Astrocyte (in vitro differentiated cells and primary cell): Measurements from ENCODE around the gene MPC1. TPM values are rescaled to one million over a fixed set of nuclear protein-coding genes. Genes with fewer than 3 reads are reported as not detected.

ENCODE experiments used
- DNase-seq: peaks from one replicate; pipeline ENCODE4 v3.0.0-alpha.2; 2010; ENCODE audit warnings: low read depth
- FAIRE-seq: peaks from 2 replicates; lab custom pipeline; 2011; peaks lifted over from hg19 to GRCh38; lab: Jason Lieb, UNC
- H2AFZ ChIP-seq: 2 replicates; pipeline ENCODE4 v1.6.0; 2012; ENCODE audit warnings: low read depth, low read length, inconsistent platforms
- H3K27ac ChIP-seq: 2 replicates; pipeline ENCODE4 v1.5.1; 2011; ENCODE audit warnings: low read depth, low read length, inconsistent platforms
- H3K27me3 ChIP-seq: 2 replicates; pipeline ENCODE4 v1.6.0; 2011; ENCODE audit warnings: low read length, inconsistent platforms; ENCODE audit not compliant: insufficient read depth
- H3K36me3 ChIP-seq: 2 replicates; pipeline ENCODE4 v1.5.1; 2011; ENCODE audit warnings: low read length, inconsistent platforms; ENCODE audit not compliant: insufficient read depth
- H3K4me1 ChIP-seq: 2 replicates; pipeline ENCODE4 v1.5.1; 2011; ENCODE audit warnings: low read length, inconsistent platforms; ENCODE audit not compliant: insufficient read depth
- H3K4me2 ChIP-seq: 2 replicates; pipeline ENCODE4 v1.6.0; 2012; ENCODE audit warnings: low read length, inconsistent platforms
- H3K4me3 ChIP-seq: 2 replicates; pipeline ENCODE4 v1.5.1; 2011; ENCODE audit warnings: low read depth, mild to moderate bottlenecking, low read length, inconsistent platforms; ENCODE audit not compliant: insufficient read depth
- H3K79me2 ChIP-seq: 2 replicates; pipeline ENCODE4 v1.6.0; 2012; ENCODE audit warnings: mild to moderate bottlenecking, low read length, inconsistent platforms; ENCODE audit not compliant: insufficient read depth
- H3K9ac ChIP-seq: 2 replicates; pipeline ENCODE4 v1.6.0; 2012; ENCODE audit warnings: mild to moderate bottlenecking, low read length, inconsistent platforms
- H3K9me3 ChIP-seq: 2 replicates; pipeline ENCODE4 v1.5.1; 2012; ENCODE audit warnings: low read depth, mild to moderate bottlenecking, low read length, inconsistent platforms; ENCODE audit not compliant: insufficient read depth
- H4K20me1 ChIP-seq: 2 replicates; pipeline ENCODE4 v1.6.0; 2012; ENCODE audit warnings: low read length, inconsistent platforms; ENCODE audit not compliant: insufficient read depth
- H3K27ac Mint-ChIP-seq: one replicate; pipeline ENCODE4 v1.8.0; 2021; ENCODE audit warnings: mild to moderate bottlenecking, mixed read lengths; ENCODE audit not compliant: unreplicated experiment
- H3K27me3 Mint-ChIP-seq: one replicate; pipeline ENCODE4 v1.8.0; 2021; ENCODE audit warnings: low read depth, mixed read lengths; ENCODE audit not compliant: unreplicated experiment
- H3K36me3 Mint-ChIP-seq: one replicate; pipeline ENCODE4 v1.8.0; 2021; ENCODE audit warnings: low read depth, mixed read lengths; ENCODE audit not compliant: unreplicated experiment
- H3K4me1 Mint-ChIP-seq: one replicate; pipeline ENCODE4 v1.8.0; 2021; ENCODE audit warnings: low read depth, mixed read lengths; ENCODE audit not compliant: unreplicated experiment
- H3K4me3 Mint-ChIP-seq: one replicate; pipeline ENCODE4 v1.8.0; 2021; ENCODE audit warnings: mild to moderate bottlenecking, moderate library complexity, mixed read lengths; ENCODE audit not compliant: unreplicated experiment
- H3K9me3 Mint-ChIP-seq: one replicate; pipeline ENCODE4 v1.8.0; 2021; ENCODE audit warnings: mild to moderate bottlenecking, mixed read lengths; ENCODE audit not compliant: unreplicated experiment
- EZH2 ChIP-seq: IDR thresholded peaks from 2 replicates; pipeline ENCODE4 v1.6.1; 2012; ENCODE audit warnings: mild to moderate bottlenecking, low read length, inconsistent platforms; ENCODE audit not compliant: insufficient read depth
- total RNA-seq: library from RNA; stranded (reverse); gene quantifications from 2 replicates; pipeline ENCODE4 v1.2.1, GENCODE V29; 2021
- TF ChIP-seq, protein P1 (sequence below): IDR thresholded peaks from 2 replicates; pipeline ENCODE4 v1.5.1; 2011; ENCODE audit warnings: low read depth, mild to moderate bottlenecking, inconsistent platforms, low read length, moderate library complexity; ENCODE audit not compliant: insufficient read depth

MPC1 gene
- total RNA-seq, 1 donor from 2014 or later, result 47.4 TPM

DNA sequence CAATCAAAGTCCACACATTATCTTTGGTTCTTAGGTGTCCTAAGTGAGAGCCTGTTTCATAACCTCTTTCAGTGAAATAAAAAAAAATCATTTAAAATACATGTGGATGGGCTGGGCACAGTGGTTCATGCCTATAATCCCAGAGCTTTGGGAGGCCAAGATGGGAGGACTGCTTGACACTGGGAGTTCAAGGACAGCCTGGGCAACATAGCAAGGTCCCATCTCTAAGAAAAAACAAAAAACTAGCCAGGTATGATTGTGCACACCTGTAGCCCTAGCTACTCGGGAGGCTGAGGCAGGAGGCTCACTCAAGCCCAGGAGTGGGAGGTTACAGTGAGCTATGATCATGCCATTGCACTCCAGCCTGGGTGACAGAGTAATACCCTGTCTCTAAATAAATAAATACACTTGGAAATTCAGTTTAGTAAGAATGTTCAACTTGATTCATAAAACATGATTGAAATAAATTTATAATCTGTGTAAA is 3.6 kb downstream of the MPC1 start:
- peaks cover 1% of the 10 kb centered on the region for H3K4me1 Mint-ChIP-seq
- no peak overlapping the region for H3K9ac ChIP-seq
- no peaks in the 10 kb centered on the region for H3K9me3 Mint-ChIP-seq
- DNase-seq (no peak), FAIRE-seq (no peak)
- no peak overlapping the region for H3K27ac Mint-ChIP-seq
- no peak overlapping the region for H3K27ac ChIP-seq
- H3K27me3 Mint-ChIP-seq, result no peaks in the 10 kb centered on the region
- no peak overlapping the region for H3K4me3 ChIP-seq
- H3K4me3 Mint-ChIP-seq, result no peak overlapping the region
- TF ChIP-seq, protein P1, sequence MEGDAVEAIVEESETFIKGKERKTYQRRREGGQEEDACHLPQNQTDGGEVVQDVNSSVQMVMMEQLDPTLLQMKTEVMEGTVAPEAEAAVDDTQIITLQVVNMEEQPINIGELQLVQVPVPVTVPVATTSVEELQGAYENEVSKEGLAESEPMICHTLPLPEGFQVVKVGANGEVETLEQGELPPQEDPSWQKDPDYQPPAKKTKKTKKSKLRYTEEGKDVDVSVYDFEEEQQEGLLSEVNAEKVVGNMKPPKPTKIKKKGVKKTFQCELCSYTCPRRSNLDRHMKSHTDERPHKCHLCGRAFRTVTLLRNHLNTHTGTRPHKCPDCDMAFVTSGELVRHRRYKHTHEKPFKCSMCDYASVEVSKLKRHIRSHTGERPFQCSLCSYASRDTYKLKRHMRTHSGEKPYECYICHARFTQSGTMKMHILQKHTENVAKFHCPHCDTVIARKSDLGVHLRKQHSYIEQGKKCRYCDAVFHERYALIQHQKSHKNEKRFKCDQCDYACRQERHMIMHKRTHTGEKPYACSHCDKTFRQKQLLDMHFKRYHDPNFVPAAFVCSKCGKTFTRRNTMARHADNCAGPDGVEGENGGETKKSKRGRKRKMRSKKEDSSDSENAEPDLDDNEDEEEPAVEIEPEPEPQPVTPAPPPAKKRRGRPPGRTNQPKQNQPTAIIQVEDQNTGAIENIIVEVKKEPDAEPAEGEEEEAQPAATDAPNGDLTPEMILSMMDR, result no peak
- no peaks in the 10 kb centered on the region for H3K9me3 ChIP-seq
- H3K79me2 ChIP-seq, result peaks cover 6% of the 10 kb centered on the region
- peaks cover 2% of the 10 kb centered on the region for H3K36me3 Mint-ChIP-seq
- no peaks in the 10 kb centered on the region for H3K36me3 ChIP-seq
- H4K20me1 ChIP-seq, result no peaks in the 10 kb centered on the region
- H3K27me3 ChIP-seq, result no peaks in the 10 kb centered on the region
- H3K4me2 ChIP-seq, result no peak overlapping the region
- H3K4me1 ChIP-seq, result no peaks in the 10 kb centered on the region
- no peak overlapping the region for H2AFZ ChIP-seq

DNA sequence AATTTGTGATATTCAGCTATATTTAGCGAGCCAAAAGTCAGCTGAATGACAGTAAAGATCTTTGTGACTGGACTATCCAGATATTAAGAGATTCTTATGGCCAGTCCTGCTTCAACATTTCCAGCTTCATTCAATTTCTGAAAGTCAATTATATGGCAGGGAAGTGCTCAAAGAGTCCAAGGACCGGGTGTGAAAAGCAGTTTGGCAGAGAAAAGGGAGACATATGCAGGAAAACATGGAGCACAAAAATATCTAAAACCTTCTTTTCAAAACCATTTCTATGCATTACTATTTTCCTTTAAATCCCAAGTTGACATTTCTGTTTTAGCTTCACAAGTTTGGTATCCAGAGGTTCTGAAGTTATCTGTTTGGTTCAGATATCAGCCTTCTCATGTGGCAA is 5.0 kb downstream of the MPC1 start:
- H3K27me3 Mint-ChIP-seq, result no peaks in the 10 kb centered on the region

DNA sequence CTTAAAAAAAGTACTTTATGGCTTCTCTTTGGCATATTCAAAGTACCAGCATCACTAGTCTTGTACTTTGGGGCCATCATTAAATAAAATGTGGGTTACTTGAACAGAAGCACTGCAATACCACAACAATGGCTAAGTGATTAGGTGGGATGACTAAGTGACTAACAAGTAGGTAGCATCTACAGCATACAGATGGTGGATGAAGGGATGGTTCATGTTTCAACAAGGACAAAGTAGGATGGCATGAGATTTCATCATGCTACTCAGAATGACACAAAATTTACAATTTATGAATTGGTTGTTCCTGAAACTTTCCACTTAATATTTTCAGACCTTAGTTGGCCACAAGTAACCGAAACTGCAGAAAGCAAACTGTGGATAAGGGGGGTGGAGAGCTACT is 7.7 kb downstream of the MPC1 start:
- Histone ChIP-seq H3K4me1 (no peaks in the 10 kb centered on the region), H2AFZ (no peak overlapping the region), H3K4me2 (no peak overlapping the region), H3K79me2 (no peaks in the 10 kb centered on the region), H3K4me3 (no peak overlapping the region), H3K36me3 (no peaks in the 10 kb centered on the region), H3K9me3 (no peaks in the 10 kb centered on the region), H3K9ac (no peak overlapping the region), H3K27ac (no peak overlapping the region), H4K20me1 (no peaks in the 10 kb centered on the region), H3K27me3 (no peaks in the 10 kb centered on the region)
- no peak for TF ChIP-seq EZH2
- TF ChIP-seq, protein P1, result no peak
- H3K27me3 Mint-ChIP-seq, result no peaks in the 10 kb centered on the region
- H3K4me3 Mint-ChIP-seq, result no peak overlapping the region
- no peaks in the 10 kb centered on the region for H3K4me1 Mint-ChIP-seq
- DNase-seq (no peak), FAIRE-seq (no peak)
- H3K27ac Mint-ChIP-seq, result no peak overlapping the region
- no peaks in the 10 kb centered on the region for H3K9me3 Mint-ChIP-seq
- peaks cover 2% of the 10 kb centered on the region for H3K36me3 Mint-ChIP-seq

More for the DNA sequence above, 5.0 kb downstream of the MPC1 start:
- Histone ChIP-seq H3K4me1 (no peaks in the 10 kb centered on the region), H4K20me1 (no peaks in the 10 kb centered on the region), H3K36me3 (no peaks in the 10 kb centered on the region), H3K9me3 (no peaks in the 10 kb centered on the region), H3K4me3 (no peak overlapping the region), H3K79me2 (peaks cover 6% of the 10 kb centered on the region), H3K27ac (no peak overlapping the region), H3K9ac (no peak overlapping the region), H2AFZ (no peak overlapping the region), H3K4me2 (no peak overlapping the region), H3K27me3 (no peaks in the 10 kb centered on the region)
- Mint-ChIP-seq H3K9me3 (no peaks in the 10 kb centered on the region), H3K4me1 (peaks cover 1% of the 10 kb centered on the region), H3K27ac (peak overlapping the region; percentile 22), H3K4me3 (no peak overlapping the region), H3K36me3 (peaks cover 2% of the 10 kb centered on the region)
- DNase-seq, result no peak
- no peak for FAIRE-seq
- TF ChIP-seq, protein P1, result no peak
- no peak for TF ChIP-seq EZH2
